ENCODE data around the gene SOX8. TPM values are rescaled to one million over a fixed set of nuclear protein-coding genes. Genes with fewer than 3 reads are reported as not detected.

SOX8 gene
- total and polyA plus RNA-seq, 10 of the 15 experiments (the other 5 are each of a cell fraction or from before 2014, with no cell fraction given) = not detected

DNA sequence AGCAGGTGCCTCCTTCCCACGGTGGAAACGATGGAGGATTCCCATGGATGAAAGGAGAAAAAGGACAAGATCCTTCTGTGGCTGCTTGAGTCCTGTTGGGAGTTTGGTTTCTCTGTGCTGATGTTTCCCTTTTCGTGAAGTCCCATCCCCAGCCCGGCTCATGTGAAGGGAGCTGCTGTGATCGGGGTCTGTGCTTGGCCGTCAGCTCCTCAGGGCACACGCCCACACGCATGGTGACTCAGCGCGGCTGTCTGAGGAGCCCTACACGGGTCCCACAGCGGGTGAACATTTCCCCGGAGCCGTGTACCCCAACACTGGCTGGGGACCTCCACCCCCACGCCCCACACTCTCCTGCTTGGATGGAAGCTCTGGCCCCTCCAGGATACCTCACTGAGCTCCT lies 46.5 kb downstream of the SOX8 start:
- Histone ChIP-seq H3K27ac (ENCODE audit: control insufficient read depth, insufficient read depth) (no peak overlapping the region), H3K4me3 (no peak overlapping the region), H3K27me3 (replicated peaks in 1 of 2; ENCODE audit: control insufficient read depth in 2 of 2, insufficient read depth in 2 of 2, low read length in 1 of 2) (no peaks in the 10 kb centered on the region), H3K4me2 (ENCODE audit: control insufficient read depth, insufficient read depth) (no peak overlapping the region), H3K4me1 (ENCODE audit: control insufficient read depth, insufficient read depth, low read length) (no peaks in the 10 kb centered on the region), H3K9me3 (replicated peaks; ENCODE audit: control insufficient read depth, insufficient read depth, low read length) (no peaks in the 10 kb centered on the region; the same call in 2 of the 3 replicates), H4K20me1 (ENCODE audit: control insufficient read depth, insufficient read depth) (no peaks in the 10 kb centered on the region), H3K9ac (ENCODE audit: control insufficient read depth, insufficient read depth, low read length) (no peak overlapping the region), H3K79me2 (ENCODE audit: control insufficient read depth, insufficient read depth, low read length) (no peaks in the 10 kb centered on the region), H2AFZ (ENCODE audit: control insufficient read depth, low read depth, low read length) (no peak overlapping the region), H3K36me3 (ENCODE audit: control insufficient read depth in 2 of 2, insufficient read depth in 2 of 2, low read length in 1 of 2) (no peaks in the 10 kb centered on the region)
- no peak for ATAC-seq
- WGBS (ENCODE audit: insufficient coverage, insufficient replicate concordance, low lambda C conversion rate, missing lambda C conversion rate) = 24% methylated on average over 15 of the region's 15 CpGs
- no peak for FAIRE-seq
- CTCF ChIA-PET = no interaction called here
- POLR2A ChIA-PET = no interaction called here
- BruUV-seq (replicated peaks) = no TSS peak
- SMC1A ChIA-PET (ENCODE audit: uncharacterized antibody, unreplicated experiment) = no interaction called here
- RAD21 ChIA-PET (ENCODE audit: unreplicated experiment) = no interaction called here
- no peak for DNase-seq (ENCODE audit: low read depth, low spot score)
- intact Hi-C loops (cut with micrococcal nuclease; ENCODE audit: unreplicated experiment) (no loop called here), in situ Hi-C loops (cut with MboI) (no loop called here)
- TF ChIP-seq, protein P1, sequence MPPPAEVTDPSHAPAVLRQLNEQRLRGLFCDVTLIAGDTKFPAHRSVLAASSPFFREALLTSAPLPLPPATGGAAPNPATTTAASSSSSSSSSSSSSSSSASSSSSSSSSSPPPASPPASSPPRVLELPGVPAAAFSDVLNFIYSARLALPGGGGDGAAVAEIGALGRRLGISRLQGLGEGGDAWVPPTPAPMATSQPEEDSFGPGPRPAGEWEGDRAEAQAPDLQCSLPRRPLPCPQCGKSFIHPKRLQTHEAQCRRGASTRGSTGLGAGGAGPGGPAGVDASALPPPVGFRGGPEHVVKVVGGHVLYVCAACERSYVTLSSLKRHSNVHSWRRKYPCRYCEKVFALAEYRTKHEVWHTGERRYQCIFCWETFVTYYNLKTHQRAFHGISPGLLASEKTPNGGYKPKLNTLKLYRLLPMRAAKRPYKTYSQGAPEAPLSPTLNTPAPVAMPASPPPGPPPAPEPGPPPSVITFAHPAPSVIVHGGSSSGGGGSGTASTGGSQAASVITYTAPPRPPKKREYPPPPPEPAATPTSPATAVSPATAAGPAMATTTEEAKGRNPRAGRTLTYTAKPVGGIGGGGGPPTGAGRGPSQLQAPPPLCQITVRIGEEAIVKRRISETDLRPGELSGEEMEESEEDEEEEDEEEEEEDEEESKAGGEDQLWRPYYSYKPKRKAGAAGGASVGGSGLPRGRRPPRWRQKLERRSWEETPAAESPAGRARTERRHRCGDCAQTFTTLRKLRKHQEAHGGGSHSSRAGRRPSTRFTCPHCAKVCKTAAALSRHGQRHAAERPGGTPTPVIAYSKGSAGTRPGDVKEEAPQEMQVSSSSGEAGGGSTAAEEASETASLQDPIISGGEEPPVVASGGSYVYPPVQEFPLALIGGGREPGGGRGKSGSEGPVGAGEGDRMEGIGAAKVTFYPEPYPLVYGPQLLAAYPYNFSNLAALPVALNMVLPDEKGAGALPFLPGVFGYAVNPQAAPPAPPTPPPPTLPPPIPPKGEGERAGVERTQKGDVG (CRISPR knock-in tag; IDR thresholded peaks at IDR 0.05) = no peak
- no peak for TF ChIP-seq SREBF1 (IDR thresholded peaks at IDR 0.05; ENCODE audit: low read length)
- TF ChIP-seq, protein P2, sequence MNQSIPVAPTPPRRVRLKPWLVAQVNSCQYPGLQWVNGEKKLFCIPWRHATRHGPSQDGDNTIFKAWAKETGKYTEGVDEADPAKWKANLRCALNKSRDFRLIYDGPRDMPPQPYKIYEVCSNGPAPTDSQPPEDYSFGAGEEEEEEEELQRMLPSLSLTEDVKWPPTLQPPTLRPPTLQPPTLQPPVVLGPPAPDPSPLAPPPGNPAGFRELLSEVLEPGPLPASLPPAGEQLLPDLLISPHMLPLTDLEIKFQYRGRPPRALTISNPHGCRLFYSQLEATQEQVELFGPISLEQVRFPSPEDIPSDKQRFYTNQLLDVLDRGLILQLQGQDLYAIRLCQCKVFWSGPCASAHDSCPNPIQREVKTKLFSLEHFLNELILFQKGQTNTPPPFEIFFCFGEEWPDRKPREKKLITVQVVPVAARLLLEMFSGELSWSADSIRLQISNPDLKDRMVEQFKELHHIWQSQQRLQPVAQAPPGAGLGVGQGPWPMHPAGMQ (IDR thresholded peaks at IDR 0.05; ENCODE audit: borderline replicate concordance) = no peak
- no peak for TF ChIP-seq KLF5 (IDR thresholded peaks at IDR 0.05; ENCODE audit: partially characterized antibody)
- TF ChIP-seq CHD1 (IDR thresholded peaks at IDR 0.05; ENCODE audit: low read depth, low read length) = no peak
- TF ChIP-seq, protein P3, sequence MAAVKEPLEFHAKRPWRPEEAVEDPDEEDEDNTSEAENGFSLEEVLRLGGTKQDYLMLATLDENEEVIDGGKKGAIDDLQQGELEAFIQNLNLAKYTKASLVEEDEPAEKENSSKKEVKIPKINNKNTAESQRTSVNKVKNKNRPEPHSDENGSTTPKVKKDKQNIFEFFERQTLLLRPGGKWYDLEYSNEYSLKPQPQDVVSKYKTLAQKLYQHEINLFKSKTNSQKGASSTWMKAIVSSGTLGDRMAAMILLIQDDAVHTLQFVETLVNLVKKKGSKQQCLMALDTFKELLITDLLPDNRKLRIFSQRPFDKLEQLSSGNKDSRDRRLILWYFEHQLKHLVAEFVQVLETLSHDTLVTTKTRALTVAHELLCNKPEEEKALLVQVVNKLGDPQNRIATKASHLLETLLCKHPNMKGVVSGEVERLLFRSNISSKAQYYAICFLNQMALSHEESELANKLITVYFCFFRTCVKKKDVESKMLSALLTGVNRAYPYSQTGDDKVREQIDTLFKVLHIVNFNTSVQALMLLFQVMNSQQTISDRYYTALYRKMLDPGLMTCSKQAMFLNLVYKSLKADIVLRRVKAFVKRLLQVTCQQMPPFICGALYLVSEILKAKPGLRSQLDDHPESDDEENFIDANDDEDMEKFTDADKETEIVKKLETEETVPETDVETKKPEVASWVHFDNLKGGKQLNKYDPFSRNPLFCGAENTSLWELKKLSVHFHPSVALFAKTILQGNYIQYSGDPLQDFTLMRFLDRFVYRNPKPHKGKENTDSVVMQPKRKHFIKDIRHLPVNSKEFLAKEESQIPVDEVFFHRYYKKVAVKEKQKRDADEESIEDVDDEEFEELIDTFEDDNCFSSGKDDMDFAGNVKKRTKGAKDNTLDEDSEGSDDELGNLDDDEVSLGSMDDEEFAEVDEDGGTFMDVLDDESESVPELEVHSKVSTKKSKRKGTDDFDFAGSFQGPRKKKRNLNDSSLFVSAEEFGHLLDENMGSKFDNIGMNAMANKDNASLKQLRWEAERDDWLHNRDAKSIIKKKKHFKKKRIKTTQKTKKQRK (IDR thresholded peaks at IDR 0.05; ENCODE audit: low read depth, low read length) = no peak
- TF ChIP-seq SMAD5 (IDR thresholded peaks at IDR 0.05; ENCODE audit: low read depth) = no peak
- TF ChIP-seq, protein P4, sequence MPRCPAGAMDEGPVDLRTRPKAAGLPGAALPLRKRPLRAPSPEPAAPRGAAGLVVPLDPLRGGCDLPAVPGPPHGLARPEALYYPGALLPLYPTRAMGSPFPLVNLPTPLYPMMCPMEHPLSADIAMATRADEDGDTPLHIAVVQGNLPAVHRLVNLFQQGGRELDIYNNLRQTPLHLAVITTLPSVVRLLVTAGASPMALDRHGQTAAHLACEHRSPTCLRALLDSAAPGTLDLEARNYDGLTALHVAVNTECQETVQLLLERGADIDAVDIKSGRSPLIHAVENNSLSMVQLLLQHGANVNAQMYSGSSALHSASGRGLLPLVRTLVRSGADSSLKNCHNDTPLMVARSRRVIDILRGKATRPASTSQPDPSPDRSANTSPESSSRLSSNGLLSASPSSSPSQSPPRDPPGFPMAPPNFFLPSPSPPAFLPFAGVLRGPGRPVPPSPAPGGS (IDR thresholded peaks at IDR 0.05; ENCODE audit: borderline replicate concordance, insufficient read depth, low read depth, low read length, poor library complexity, severe bottlenecking) = no peak
- no peak for TF ChIP-seq SUPT20H (IDR thresholded peaks at IDR 0.05; ENCODE audit: borderline replicate concordance, control insufficient read depth, low read depth, low read length)
- no peak for TF ChIP-seq RFX5 (IDR thresholded peaks at IDR 0.05; ENCODE audit: low read depth, low read length)
- TF ChIP-seq CBFB (IDR thresholded peaks at IDR 0.05; ENCODE audit: low read depth) = no peak
- TF ChIP-seq RAD51 (IDR thresholded peaks at IDR 0.05) = no peak
- no peak for TF ChIP-seq BACH1 (IDR thresholded peaks at IDR 0.05; ENCODE audit: borderline replicate concordance)
- TF ChIP-seq, protein P5, sequence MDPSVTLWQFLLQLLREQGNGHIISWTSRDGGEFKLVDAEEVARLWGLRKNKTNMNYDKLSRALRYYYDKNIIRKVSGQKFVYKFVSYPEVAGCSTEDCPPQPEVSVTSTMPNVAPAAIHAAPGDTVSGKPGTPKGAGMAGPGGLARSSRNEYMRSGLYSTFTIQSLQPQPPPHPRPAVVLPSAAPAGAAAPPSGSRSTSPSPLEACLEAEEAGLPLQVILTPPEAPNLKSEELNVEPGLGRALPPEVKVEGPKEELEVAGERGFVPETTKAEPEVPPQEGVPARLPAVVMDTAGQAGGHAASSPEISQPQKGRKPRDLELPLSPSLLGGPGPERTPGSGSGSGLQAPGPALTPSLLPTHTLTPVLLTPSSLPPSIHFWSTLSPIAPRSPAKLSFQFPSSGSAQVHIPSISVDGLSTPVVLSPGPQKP (IDR thresholded peaks at IDR 0.05; ENCODE audit: low read depth, low read length) = no peak
- TF ChIP-seq FOXK2 (IDR thresholded peaks at IDR 0.05) = no peak
- TF ChIP-seq CHD4 (IDR thresholded peaks at IDR 0.05) = no peak

Measured in GM12878 (cell line).